ENCODE data around the gene RGL3. TPM values are rescaled to one million over a fixed set of nuclear protein-coding genes. Genes with fewer than 3 reads are reported as not detected.

Gene RGL3
- total RNA-seq, 1 experiment from 2014 or later: 22.6 TPM

DNA sequence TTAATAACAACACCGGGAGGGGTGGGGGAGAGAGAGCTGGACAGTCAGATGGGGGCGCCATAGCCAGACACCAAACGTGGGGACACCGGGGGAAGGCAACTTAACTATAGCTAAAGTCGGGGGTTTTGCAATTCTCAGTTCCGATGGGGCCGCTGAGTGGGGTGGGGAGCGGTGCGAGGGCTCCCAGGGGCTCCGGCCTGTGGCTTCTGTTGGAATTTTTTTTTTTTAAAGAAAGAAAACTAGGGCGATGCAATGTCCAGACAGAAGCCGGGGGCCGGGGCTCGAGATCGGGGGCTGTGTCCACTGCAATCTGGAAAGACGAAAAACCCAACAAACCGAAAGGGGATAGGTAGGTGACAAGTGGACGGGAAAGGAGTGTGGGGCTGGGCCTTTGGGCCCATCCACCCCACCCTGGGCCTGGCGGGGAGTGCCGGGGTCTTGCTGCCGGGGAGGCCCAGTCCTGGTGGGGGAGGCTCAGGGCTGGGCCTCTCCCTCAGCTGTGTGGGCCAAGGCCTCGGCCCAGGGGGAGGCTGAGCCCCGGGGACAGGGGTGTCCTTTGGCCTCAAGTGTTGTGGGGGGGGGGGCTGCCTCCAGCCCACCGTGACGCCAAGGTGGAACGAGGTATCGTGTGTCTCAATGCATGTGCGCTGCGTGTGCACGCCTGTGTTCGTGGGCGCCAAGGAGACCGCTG is 33.7 kb upstream of the RGL3 start:
- in situ Hi-C loops (cut with HindIII; ENCODE audit: low pct_unique_long_range_greater_than_20kb, low sequenced_read_pairs): no loop called here
- ATAC-seq (no peak), DNase-seq (ENCODE audit: low read depth, low spot score) (no peak)
- intact Hi-C loops (cut with micrococcal nuclease; ENCODE audit: unreplicated experiment): no loop called here
- Histone ChIP-seq H3K4me1 (ENCODE audit: control insufficient read depth, insufficient read depth, low read length) (no peaks in the 10 kb centered on the region), H3K4me3 (ENCODE audit: low read depth in 2 of 2, low read length in 2 of 2) (no peak overlapping the region), H3K36me3 (ENCODE audit: control insufficient read depth, insufficient read depth, low read length) (no peaks in the 10 kb centered on the region; the same call in 1 of the 2 replicates), H3K9me3 (ENCODE audit: control insufficient read depth, insufficient read depth, low read depth, low read length) (no peaks in the 10 kb centered on the region), H3K27ac (ENCODE audit: low read length) (no peak overlapping the region), H3K27me3 (ENCODE audit: control insufficient read depth, insufficient read depth, low read length) (no peaks in the 10 kb centered on the region)
- POLR2A ChIA-PET: no interaction called here
- BruUV-seq (replicated peaks): no TSS peak
- CTCF ChIA-PET: interaction anchor here (1.0 kb wide), 1 partner anchor 17 kb away, joined by 3 read pairs; the partner anchor contains the start of genes ODAD3 and PRKCSH
- TF ChIP-seq, protein P1, sequence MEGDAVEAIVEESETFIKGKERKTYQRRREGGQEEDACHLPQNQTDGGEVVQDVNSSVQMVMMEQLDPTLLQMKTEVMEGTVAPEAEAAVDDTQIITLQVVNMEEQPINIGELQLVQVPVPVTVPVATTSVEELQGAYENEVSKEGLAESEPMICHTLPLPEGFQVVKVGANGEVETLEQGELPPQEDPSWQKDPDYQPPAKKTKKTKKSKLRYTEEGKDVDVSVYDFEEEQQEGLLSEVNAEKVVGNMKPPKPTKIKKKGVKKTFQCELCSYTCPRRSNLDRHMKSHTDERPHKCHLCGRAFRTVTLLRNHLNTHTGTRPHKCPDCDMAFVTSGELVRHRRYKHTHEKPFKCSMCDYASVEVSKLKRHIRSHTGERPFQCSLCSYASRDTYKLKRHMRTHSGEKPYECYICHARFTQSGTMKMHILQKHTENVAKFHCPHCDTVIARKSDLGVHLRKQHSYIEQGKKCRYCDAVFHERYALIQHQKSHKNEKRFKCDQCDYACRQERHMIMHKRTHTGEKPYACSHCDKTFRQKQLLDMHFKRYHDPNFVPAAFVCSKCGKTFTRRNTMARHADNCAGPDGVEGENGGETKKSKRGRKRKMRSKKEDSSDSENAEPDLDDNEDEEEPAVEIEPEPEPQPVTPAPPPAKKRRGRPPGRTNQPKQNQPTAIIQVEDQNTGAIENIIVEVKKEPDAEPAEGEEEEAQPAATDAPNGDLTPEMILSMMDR (IDR thresholded peaks at IDR 0.05): peak; percentile 55
- TF ChIP-seq, protein P2, sequence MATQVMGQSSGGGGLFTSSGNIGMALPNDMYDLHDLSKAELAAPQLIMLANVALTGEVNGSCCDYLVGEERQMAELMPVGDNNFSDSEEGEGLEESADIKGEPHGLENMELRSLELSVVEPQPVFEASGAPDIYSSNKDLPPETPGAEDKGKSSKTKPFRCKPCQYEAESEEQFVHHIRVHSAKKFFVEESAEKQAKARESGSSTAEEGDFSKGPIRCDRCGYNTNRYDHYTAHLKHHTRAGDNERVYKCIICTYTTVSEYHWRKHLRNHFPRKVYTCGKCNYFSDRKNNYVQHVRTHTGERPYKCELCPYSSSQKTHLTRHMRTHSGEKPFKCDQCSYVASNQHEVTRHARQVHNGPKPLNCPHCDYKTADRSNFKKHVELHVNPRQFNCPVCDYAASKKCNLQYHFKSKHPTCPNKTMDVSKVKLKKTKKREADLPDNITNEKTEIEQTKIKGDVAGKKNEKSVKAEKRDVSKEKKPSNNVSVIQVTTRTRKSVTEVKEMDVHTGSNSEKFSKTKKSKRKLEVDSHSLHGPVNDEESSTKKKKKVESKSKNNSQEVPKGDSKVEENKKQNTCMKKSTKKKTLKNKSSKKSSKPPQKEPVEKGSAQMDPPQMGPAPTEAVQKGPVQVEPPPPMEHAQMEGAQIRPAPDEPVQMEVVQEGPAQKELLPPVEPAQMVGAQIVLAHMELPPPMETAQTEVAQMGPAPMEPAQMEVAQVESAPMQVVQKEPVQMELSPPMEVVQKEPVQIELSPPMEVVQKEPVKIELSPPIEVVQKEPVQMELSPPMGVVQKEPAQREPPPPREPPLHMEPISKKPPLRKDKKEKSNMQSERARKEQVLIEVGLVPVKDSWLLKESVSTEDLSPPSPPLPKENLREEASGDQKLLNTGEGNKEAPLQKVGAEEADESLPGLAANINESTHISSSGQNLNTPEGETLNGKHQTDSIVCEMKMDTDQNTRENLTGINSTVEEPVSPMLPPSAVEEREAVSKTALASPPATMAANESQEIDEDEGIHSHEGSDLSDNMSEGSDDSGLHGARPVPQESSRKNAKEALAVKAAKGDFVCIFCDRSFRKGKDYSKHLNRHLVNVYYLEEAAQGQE (IDR thresholded peaks at IDR 0.05; ENCODE audit: insufficient read depth in 1 of 2, low read depth in 2 of 2, low read length in 1 of 2): no peak
- no peak for TF ChIP-seq POLR2AphosphoS5 (IDR thresholded peaks at IDR 0.05; ENCODE audit: low read depth, low read length)
- TF ChIP-seq SIN3A (IDR thresholded peaks at IDR 0.05; ENCODE audit: borderline replicate concordance, insufficient read depth, low read depth, low read length): no peak
- no peak for TF ChIP-seq TCF7L2 (IDR thresholded peaks at IDR 0.05; ENCODE audit: low read depth, low read length)

- no peaks in the 10 kb centered on the region for H3K9me3 ChIP-seq (ENCODE audit: control insufficient read depth, insufficient read depth, low read depth, low read length)
- ATAC-seq (no peak), DNase-seq (ENCODE audit: low read depth, low spot score) (no peak)
- H3K36me3 ChIP-seq (ENCODE audit: control insufficient read depth, insufficient read depth, low read length): no peaks in the 10 kb centered on the region; the same call in 1 of the 2 replicates
- no peak overlapping the region for H3K27ac ChIP-seq (ENCODE audit: low read length)
- ChIA-PET POLR2A (no interaction called here), CTCF (interaction anchor here (1.0 kb wide), 1 partner anchor 17 kb away, joined by 3 read pairs; the partner anchor contains the start of genes ODAD3 and PRKCSH)
- no peaks in the 10 kb centered on the region for H3K4me1 ChIP-seq (ENCODE audit: control insufficient read depth, insufficient read depth, low read length)
- TF ChIP-seq POLR2AphosphoS5 (IDR thresholded peaks at IDR 0.05; ENCODE audit: low read depth, low read length) (no peak), SIN3A (IDR thresholded peaks at IDR 0.05; ENCODE audit: borderline replicate concordance, insufficient read depth, low read depth, low read length) (no peak), TCF7L2 (IDR thresholded peaks at IDR 0.05; ENCODE audit: low read depth, low read length) (no peak)
- TF ChIP-seq, protein P1 (IDR thresholded peaks at IDR 0.05): no peak
- TF ChIP-seq, protein P2 (IDR thresholded peaks at IDR 0.05; ENCODE audit: insufficient read depth in 1 of 2, low read depth in 2 of 2, low read length in 1 of 2): no peak
- no peaks in the 10 kb centered on the region for H3K27me3 ChIP-seq (ENCODE audit: control insufficient read depth, insufficient read depth, low read length)
- intact Hi-C loops (cut with micrococcal nuclease; ENCODE audit: unreplicated experiment): no loop called here
- in situ Hi-C loops (cut with HindIII; ENCODE audit: low pct_unique_long_range_greater_than_20kb, low sequenced_read_pairs): no loop called here
- H3K4me3 ChIP-seq (ENCODE audit: low read depth in 2 of 2, low read length in 2 of 2): no peak overlapping the region
- BruUV-seq (replicated peaks): no TSS peak
Observed at GRCh38 chr19:11451871-11452619, 32.9 kb upstream of the RGL3 start.
